ENCODE measurements around the gene MAP7D2. TPM values are rescaled to one million over a fixed set of nuclear protein-coding genes. Genes with fewer than 3 reads are reported as not detected.

Gene MAP7D2
- total and polyA plus RNA-seq, 4 donors, result 0.16 to 1.5 (median 0.42) TPM

DNA sequence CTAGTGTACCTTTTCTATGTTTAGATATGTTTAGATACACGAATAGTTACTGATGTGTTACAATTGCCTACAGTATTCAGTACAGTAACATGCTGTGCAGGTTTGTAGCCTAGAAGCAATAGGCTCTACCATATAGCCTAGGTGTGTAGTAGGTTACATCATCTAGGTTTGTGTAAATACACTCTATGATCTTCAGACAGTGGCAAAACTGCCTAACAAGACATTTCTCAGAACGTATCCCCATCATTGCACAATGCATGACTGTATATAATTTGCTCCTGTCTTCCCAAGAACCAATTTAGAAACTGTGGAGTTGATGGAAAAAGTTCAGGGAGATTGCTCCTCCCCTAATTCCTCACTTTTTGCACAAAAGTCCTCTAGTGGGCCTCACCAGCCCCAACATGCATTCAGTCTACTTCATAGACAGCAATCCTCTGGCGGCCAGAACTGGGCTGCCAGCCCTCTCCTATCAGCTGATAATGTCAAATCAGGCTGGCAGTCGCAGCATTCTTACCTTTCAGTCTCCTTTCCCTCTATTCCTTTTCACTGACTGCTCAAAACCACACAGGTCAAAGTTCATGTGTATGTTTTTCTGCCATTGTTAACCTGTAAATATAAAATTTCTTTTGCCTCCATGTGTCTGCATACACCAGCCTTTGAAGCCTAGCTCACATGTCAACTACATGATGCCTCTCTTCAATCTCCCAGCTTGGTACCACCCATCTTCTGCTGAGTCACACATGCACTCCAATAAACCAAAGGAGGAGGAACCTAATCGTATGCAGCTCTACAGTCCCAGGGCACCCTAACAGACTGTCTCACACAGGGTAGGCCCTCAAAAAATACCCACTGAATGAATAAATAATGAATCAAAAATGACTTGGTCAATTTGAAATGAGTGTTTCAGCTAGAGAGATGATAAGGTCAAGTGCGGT is 157.9 kb downstream of the MAP7D2 start:
- Histone ChIP-seq H3K9ac (ENCODE audit: low read depth in 1 of 2, low read length in 2 of 2) (no peak overlapping the region), H3K27me3 (ENCODE audit: control insufficient read depth in 4 of 4, insufficient read depth in 4 of 4, low read length in 3 of 4) (no peaks in the 10 kb centered on the region), H3K4me1 (ENCODE audit: control insufficient read depth in 4 of 4, insufficient read depth in 4 of 4, low read length in 3 of 4) (no peaks in the 10 kb centered on the region), H3K27ac (ENCODE audit: low read depth in 1 of 2, low read length in 2 of 2) (no peak overlapping the region), H3K36me3 (ENCODE audit: control insufficient read depth in 4 of 4, insufficient read depth in 3 of 4, low read depth in 1 of 4, low read length in 3 of 4) (no peaks in the 10 kb centered on the region), H3K4me3 (ENCODE audit: low read depth in 1 of 3, low read length in 3 of 3) (no peak overlapping the region), H3K9me3 (ENCODE audit: control insufficient read depth in 4 of 4, low read length in 3 of 4) (no peaks in the 10 kb centered on the region)
- DNase-seq (ENCODE audit: low spot score), result no peak
- TF ChIP-seq CTCF (IDR thresholded peaks at IDR 0.05; ENCODE audit: low read depth, low read length, missing input control) (no peak), HNF4A (conservative IDR thresholded peaks at IDR 0.05) (no peak), JUND (IDR thresholded peaks at IDR 0.05) (no peak), MAX (IDR thresholded peaks at IDR 0.05) (no peak), HNF4G (IDR thresholded peaks at IDR 0.05) (no peak), YY1 (IDR thresholded peaks at IDR 0.05) (no peak)
- TF ChIP-seq, protein P1, sequence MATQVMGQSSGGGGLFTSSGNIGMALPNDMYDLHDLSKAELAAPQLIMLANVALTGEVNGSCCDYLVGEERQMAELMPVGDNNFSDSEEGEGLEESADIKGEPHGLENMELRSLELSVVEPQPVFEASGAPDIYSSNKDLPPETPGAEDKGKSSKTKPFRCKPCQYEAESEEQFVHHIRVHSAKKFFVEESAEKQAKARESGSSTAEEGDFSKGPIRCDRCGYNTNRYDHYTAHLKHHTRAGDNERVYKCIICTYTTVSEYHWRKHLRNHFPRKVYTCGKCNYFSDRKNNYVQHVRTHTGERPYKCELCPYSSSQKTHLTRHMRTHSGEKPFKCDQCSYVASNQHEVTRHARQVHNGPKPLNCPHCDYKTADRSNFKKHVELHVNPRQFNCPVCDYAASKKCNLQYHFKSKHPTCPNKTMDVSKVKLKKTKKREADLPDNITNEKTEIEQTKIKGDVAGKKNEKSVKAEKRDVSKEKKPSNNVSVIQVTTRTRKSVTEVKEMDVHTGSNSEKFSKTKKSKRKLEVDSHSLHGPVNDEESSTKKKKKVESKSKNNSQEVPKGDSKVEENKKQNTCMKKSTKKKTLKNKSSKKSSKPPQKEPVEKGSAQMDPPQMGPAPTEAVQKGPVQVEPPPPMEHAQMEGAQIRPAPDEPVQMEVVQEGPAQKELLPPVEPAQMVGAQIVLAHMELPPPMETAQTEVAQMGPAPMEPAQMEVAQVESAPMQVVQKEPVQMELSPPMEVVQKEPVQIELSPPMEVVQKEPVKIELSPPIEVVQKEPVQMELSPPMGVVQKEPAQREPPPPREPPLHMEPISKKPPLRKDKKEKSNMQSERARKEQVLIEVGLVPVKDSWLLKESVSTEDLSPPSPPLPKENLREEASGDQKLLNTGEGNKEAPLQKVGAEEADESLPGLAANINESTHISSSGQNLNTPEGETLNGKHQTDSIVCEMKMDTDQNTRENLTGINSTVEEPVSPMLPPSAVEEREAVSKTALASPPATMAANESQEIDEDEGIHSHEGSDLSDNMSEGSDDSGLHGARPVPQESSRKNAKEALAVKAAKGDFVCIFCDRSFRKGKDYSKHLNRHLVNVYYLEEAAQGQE (IDR thresholded peaks at IDR 0.05), result no peak
- TF ChIP-seq, protein P2, sequence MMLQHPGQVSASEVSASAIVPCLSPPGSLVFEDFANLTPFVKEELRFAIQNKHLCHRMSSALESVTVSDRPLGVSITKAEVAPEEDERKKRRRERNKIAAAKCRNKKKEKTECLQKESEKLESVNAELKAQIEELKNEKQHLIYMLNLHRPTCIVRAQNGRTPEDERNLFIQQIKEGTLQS (IDR thresholded peaks at IDR 0.05), result no peak
- whole genome bisulfite sequencing, result 86% methylated on average over 6 of the region's 6 CpGs

- H3K36me3 ChIP-seq (ENCODE audit: control insufficient read depth in 4 of 4, insufficient read depth in 3 of 4, low read depth in 1 of 4, low read length in 3 of 4), result peaks cover 0 to 3% (median 0%) of the 10 kb centered on the region in 4 donors
- H3K4me1 ChIP-seq (ENCODE audit: control insufficient read depth in 4 of 4, insufficient read depth in 4 of 4, low read length in 3 of 4), result no peaks in the 10 kb centered on the region
- no peak overlapping the region for H3K9ac ChIP-seq (ENCODE audit: low read depth in 1 of 2, low read length in 2 of 2)
- no peaks in the 10 kb centered on the region for H3K9me3 ChIP-seq (ENCODE audit: control insufficient read depth in 4 of 4, low read length in 3 of 4)
- TF ChIP-seq MAX (IDR thresholded peaks at IDR 0.05) (no peak), CTCF (IDR thresholded peaks at IDR 0.05; ENCODE audit: low read depth, low read length, missing input control) (no peak)
- no peak overlapping the region for H3K4me3 ChIP-seq (ENCODE audit: low read depth in 1 of 3, low read length in 3 of 3)
- no peak for DNase-seq (ENCODE audit: low spot score)
- 90% methylated on average over 6 of the region's 6 CpGs for WGBS
- H3K27me3 ChIP-seq (ENCODE audit: control insufficient read depth in 4 of 4, insufficient read depth in 4 of 4, low read length in 3 of 4), result no peaks in the 10 kb centered on the region
- no peak overlapping the region for H3K27ac ChIP-seq (ENCODE audit: low read depth in 1 of 2, low read length in 2 of 2)
Observed at GRCh38 chrX:19956923-19957322, 159.8 kb downstream of the MAP7D2 start.

Small RNAs within 50 kb of the gene (small RNA-seq; reads per million reads assigned to genes)
- not detected for gene MIR23C
- not detected for gene RF00019
- gene RF00493, result 22.2 reads per million, percentile 96 among the genes with 10 or more reads in this experiment
- gene RF00494, result not detected

Other genes starting within 250 kb of the MAP7D2 start
- 1 to 10 TPM; 6.6 to 7.0 TPM for gene SH3KBP1, start 229.3 kb downstream of the MAP7D2 start, total RNA-seq
- 1 to 10 TPM; 4.3 to 8.7 TPM for gene SH3KBP1, start 229.3 kb downstream of the MAP7D2 start, polyA plus RNA-seq
- 1 to 10 TPM; 2.1 to 3.2 TPM for gene BCLAF3, start 125.8 kb downstream of the MAP7D2 start, total RNA-seq
- under 1 TPM; 0.76 to 0.81 TPM for gene BCLAF3, start 125.8 kb downstream of the MAP7D2 start, polyA plus RNA-seq
- 10 to 100 TPM; 19.1 to 23.9 TPM for gene EIF1AX, start 24.9 kb upstream of the MAP7D2 start, total RNA-seq
- gene EIF1AX, start 24.9 kb upstream of the MAP7D2 start, polyA plus RNA-seq, result 10 to 100 TPM; 21.2 to 89.0 TPM
- 10 to 100 TPM; 64.7 to 69.7 TPM for gene RPS6KA3, start 150.0 kb upstream of the MAP7D2 start, total RNA-seq
- gene RPS6KA3, start 150.0 kb upstream of the MAP7D2 start, polyA plus RNA-seq, result 10 to 100 TPM; 11.1 to 12.9 TPM